Measurements from ENCODE around the gene TNXB.
"Not testable (repeated sequence)": the region's sequence is repeated elsewhere in the genome, so short reads cannot be mapped to it uniquely, and the experiment has no call there.

DNA sequence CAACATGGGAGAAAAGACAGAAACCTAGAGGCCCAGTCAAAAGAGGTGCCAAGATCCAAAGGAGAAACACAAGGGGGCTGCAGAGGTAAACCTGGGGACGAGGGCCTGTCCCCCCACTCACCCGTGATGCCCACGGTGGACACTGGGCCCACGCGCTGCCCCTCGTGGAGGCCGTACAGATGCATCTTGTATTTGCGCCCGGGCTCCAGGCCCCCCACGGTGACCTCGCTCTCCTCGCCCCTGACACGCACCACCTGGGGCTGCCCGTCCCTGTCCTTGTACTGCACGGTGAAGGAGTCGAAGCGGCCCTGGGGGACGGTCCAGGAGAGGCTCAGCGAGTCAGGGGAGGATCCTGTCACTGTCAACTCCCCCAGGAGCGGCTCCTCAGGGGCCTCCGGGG is 60.0 kb downstream of the TNXB start:
- TF ChIP-seq POLR2AphosphoS5 (IDR thresholded peaks at IDR 0.05); EP300 (IDR thresholded peaks at IDR 0.05); POLR2A (IDR thresholded peaks at IDR 0.05; ENCODE audit: low read depth): not testable (repeated sequence)
- TF ChIP-seq, protein P1, sequence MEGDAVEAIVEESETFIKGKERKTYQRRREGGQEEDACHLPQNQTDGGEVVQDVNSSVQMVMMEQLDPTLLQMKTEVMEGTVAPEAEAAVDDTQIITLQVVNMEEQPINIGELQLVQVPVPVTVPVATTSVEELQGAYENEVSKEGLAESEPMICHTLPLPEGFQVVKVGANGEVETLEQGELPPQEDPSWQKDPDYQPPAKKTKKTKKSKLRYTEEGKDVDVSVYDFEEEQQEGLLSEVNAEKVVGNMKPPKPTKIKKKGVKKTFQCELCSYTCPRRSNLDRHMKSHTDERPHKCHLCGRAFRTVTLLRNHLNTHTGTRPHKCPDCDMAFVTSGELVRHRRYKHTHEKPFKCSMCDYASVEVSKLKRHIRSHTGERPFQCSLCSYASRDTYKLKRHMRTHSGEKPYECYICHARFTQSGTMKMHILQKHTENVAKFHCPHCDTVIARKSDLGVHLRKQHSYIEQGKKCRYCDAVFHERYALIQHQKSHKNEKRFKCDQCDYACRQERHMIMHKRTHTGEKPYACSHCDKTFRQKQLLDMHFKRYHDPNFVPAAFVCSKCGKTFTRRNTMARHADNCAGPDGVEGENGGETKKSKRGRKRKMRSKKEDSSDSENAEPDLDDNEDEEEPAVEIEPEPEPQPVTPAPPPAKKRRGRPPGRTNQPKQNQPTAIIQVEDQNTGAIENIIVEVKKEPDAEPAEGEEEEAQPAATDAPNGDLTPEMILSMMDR (IDR thresholded peaks at IDR 0.05): not testable (repeated sequence)

Data from esophagus muscularis mucosa (tissue), 4 donors.